AG09309 (cell line): Measurements from ENCODE around the gene RPUSD2.

Source experiments
- DNase-seq: peaks from one replicate; pipeline ENCODE4 v3.0.0-alpha.2; 2010; ENCODE audit warnings: low read depth
- H3K4me3 ChIP-seq: 2 replicates; pipeline ENCODE4 v1.5.1; 2011; ENCODE audit warnings: mild to moderate bottlenecking, low read depth, low read length, moderate library complexity; ENCODE audit not compliant: control insufficient read depth
- CTCF ChIP-seq: IDR thresholded peaks from 2 replicates; pipeline ENCODE4 v1.5.1; 2011; ENCODE audit warnings: mild to moderate bottlenecking, low read depth, low read length, inconsistent platforms; ENCODE audit not compliant: insufficient read depth, control insufficient read depth; ENCODE audit errors: missing control alignments

Gene RPUSD2

GRCh38 chr15:40603935-40604334 is 34.8 kb downstream of the RPUSD2 start:
- TF ChIP-seq CTCF, result no peak
- no peak for DNase-seq
- no peak overlapping the region for H3K4me3 ChIP-seq

GRCh38 chr15:40613080-40613479 is 44.0 kb downstream of the RPUSD2 start:
- no peak for DNase-seq
- H3K4me3 ChIP-seq, result no peak overlapping the region
- no peak for TF ChIP-seq CTCF

- no peak for DNase-seq
- H3K4me3 ChIP-seq, result no peak overlapping the region
- TF ChIP-seq CTCF, result no peak
These were observed 48.9 kb downstream of the RPUSD2 start for GRCh38 chr15:40618023-40618422.

GRCh38 chr15:40618906-40619305 is 49.8 kb downstream of the RPUSD2 start:
- no peak for TF ChIP-seq CTCF
- no peak overlapping the region for H3K4me3 ChIP-seq
- no peak for DNase-seq

GRCh38 chr15:40623361-40623760 is 54.3 kb downstream of the RPUSD2 start:
- no peak overlapping the region for H3K4me3 ChIP-seq
- no peak for DNase-seq
- no peak for TF ChIP-seq CTCF
